Natural killer cell (primary cell): ENCODE data around the gene CD180. TPM values are rescaled to one million over a fixed set of nuclear protein-coding genes. Genes with fewer than 3 reads are reported as not detected.

ENCODE experiments used
- ATAC-seq, 3 donors: fragments of 150-1000 bp in 2 of 3; fragments of 200-7000 bp in 1 of 3; cut with Tn5 transposase; 1 replicate in 1 of 3; 2 replicates in 2 of 3; pipeline ENCODE4 v1.10.0; 2021; ENCODE audit warnings: mild to moderate bottlenecking in 2 of 3, moderate library complexity in 2 of 3
- DNase-seq, 2 donors: peaks; one replicate each; pipeline versions ENCODE4 v3.0.0 to v3.0.0-alpha.2; 2013 to 2021; ENCODE audit warnings: mixed read lengths in 1 of 2
- H3K27ac ChIP-seq: one replicate; pipeline ENCODE4 v1.5.1; 2013; ENCODE audit warnings: mild to moderate bottlenecking, low read length
- H3K27me3 ChIP-seq: one replicate; pipeline ENCODE4 v1.6.1; 2013; ENCODE audit warnings: low read length; ENCODE audit not compliant: control insufficient read depth, insufficient read depth
- H3K36me3 ChIP-seq: one replicate; pipeline ENCODE4 v1.6.1; 2013; ENCODE audit warnings: low read length; ENCODE audit not compliant: control insufficient read depth, insufficient read depth
- H3K4me1 ChIP-seq: one replicate; pipeline ENCODE4 v1.6.1; 2013; ENCODE audit warnings: low read length; ENCODE audit not compliant: control insufficient read depth, insufficient read depth
- H3K4me3 ChIP-seq: one replicate; pipeline ENCODE4 v1.5.1; 2013; ENCODE audit warnings: low read length
- H3K9me3 ChIP-seq: one replicate; pipeline ENCODE4 v1.6.1; 2013; ENCODE audit warnings: low read length; ENCODE audit not compliant: control insufficient read depth, insufficient read depth
- H3K27ac Mint-ChIP-seq, 2 donors: one replicate each; pipeline ENCODE4 v1.8.0; 2022; ENCODE audit warnings: mild to moderate bottlenecking in 2 of 2, mixed read lengths in 2 of 2, moderate library complexity in 1 of 2
- H3K27me3 Mint-ChIP-seq, 2 donors: one replicate each; pipeline ENCODE4 v1.8.0; 2022; ENCODE audit warnings: low read depth in 2 of 2, mixed read lengths in 2 of 2
- H3K36me3 Mint-ChIP-seq: one replicate; pipeline ENCODE4 v1.8.0; 2022; ENCODE audit warnings: mixed read lengths
- H3K4me1 Mint-ChIP-seq, 2 donors: one replicate each; pipeline ENCODE4 v1.8.0; 2022; ENCODE audit warnings: mixed read lengths in 2 of 2
- H3K4me3 Mint-ChIP-seq: one replicate; pipeline ENCODE4 v1.8.0; 2022; ENCODE audit warnings: mild to moderate bottlenecking, moderate library complexity, mixed read lengths
- H3K9me3 Mint-ChIP-seq, 2 donors: one replicate each; pipeline ENCODE4 v1.8.0; 2022; ENCODE audit warnings: mixed read lengths in 2 of 2
- CTCF ChIP-seq: fragments of 200-600 bp; IDR thresholded peaks from one replicate; pipeline ENCODE4 v1.8.0; 2022; ENCODE audit warnings: antibody characterized with exemption
- WGBS: methylation state at CpG from one replicate; pipeline ENCODE4 v1.1.7; 2013; ENCODE audit warnings: missing lambda C conversion rate; ENCODE audit not compliant: insufficient coverage; 5-methylcytosine and 5-hydroxymethylcytosine counted together
- intact Hi-C: fragments of 100-400 bp; cut with micrococcal nuclease; formaldehyde crosslinking; loops from one replicate; pipeline ENCODE4 v1.14.2; 2022
- total RNA-seq, 4 donors: library from RNA; stranded (reverse); fragments of 120-200 nt in 1 of 4; gene quantifications; one replicate each; pipeline versions ENCODE4 v1.2.3 to v1.2.4, GENCODE V29; 2013 to 2022

The CD180 gene
- total RNA-seq, 3 donors from 2014 or later (not counting 1 experiment from before 2014, with no cell fraction given) = 0.34 to 1.2 (median 1.1) TPM

GRCh38 chr5:67163863-67164595, 32.6 kb downstream of the CD180 start:
- Histone ChIP-seq H3K27ac (peak overlapping the region; percentile 97), H3K36me3 (peaks cover 10% of the 10 kb centered on the region), H3K4me3 (peak overlapping the region; percentile 58), H3K9me3 (no peaks in the 10 kb centered on the region), H3K4me1 (peaks cover 36% of the 10 kb centered on the region), H3K27me3 (no peaks in the 10 kb centered on the region)
- WGBS = 87% methylated on average over 33 of the region's 33 CpGs
- TF ChIP-seq CTCF = no peak
- H3K4me1 Mint-ChIP-seq = peaks cover 56 to 73% of the 10 kb centered on the region in 2 donors
- peak overlapping the region; percentile 90 for H3K4me3 Mint-ChIP-seq
- intact Hi-C loops = loop anchor here (10.0 kb wide), 1 partner anchor 1091 kb away; no protein-coding TSS in a partner anchor
- H3K27ac Mint-ChIP-seq = peak overlapping the region; percentile 92 to 97
- no peaks in the 10 kb centered on the region for H3K36me3 Mint-ChIP-seq
- DNase-seq (no peak), ATAC-seq (no peak)
- H3K27me3 Mint-ChIP-seq = no peaks in the 10 kb centered on the region
- H3K9me3 Mint-ChIP-seq = no peaks in the 10 kb centered on the region

- Mint-ChIP-seq H3K27ac (peak overlapping the region in 1 of 2 donors; percentile 78), H3K4me1 (peaks cover 56 to 72% of the 10 kb centered on the region in 2 donors), H3K36me3 (no peaks in the 10 kb centered on the region), H3K4me3 (peak overlapping the region; percentile 21), H3K9me3 (no peaks in the 10 kb centered on the region), H3K27me3 (no peaks in the 10 kb centered on the region)
- Histone ChIP-seq H3K4me3 (peak overlapping the region; percentile 58), H3K36me3 (peaks cover 10% of the 10 kb centered on the region), H3K27me3 (no peaks in the 10 kb centered on the region), H3K4me1 (peaks cover 36% of the 10 kb centered on the region), H3K9me3 (no peaks in the 10 kb centered on the region), H3K27ac (no peak overlapping the region)
- ATAC-seq = no peak
- WGBS = 94% methylated on average over 44 of the region's 44 CpGs
- DNase-seq = no peak
- intact Hi-C loops = loop anchor here (10.0 kb wide), 1 partner anchor 1092 kb away; no protein-coding TSS in a partner anchor
- no peak for TF ChIP-seq CTCF
These were observed 33.3 kb downstream of the CD180 start for GRCh38 chr5:67163231-67163756.

GRCh38 chr5:67161767-67162166, 34.8 kb downstream of the CD180 start:
- intact Hi-C loops = loop anchor here (10.0 kb wide), 1 partner anchor 1093 kb away; no protein-coding TSS in a partner anchor
- Mint-ChIP-seq H3K27ac (peak overlapping the region; percentile 48 to 78), H3K9me3 (no peaks in the 10 kb centered on the region), H3K36me3 (no peaks in the 10 kb centered on the region), H3K4me1 (peaks cover 54 to 64% of the 10 kb centered on the region in 2 donors), H3K27me3 (no peaks in the 10 kb centered on the region), H3K4me3 (no peak overlapping the region)
- Histone ChIP-seq H3K27me3 (no peaks in the 10 kb centered on the region), H3K4me1 (peaks cover 29% of the 10 kb centered on the region), H3K36me3 (peaks cover 10% of the 10 kb centered on the region), H3K9me3 (no peaks in the 10 kb centered on the region), H3K4me3 (no peak overlapping the region), H3K27ac (no peak overlapping the region)
- ATAC-seq (no peak), DNase-seq (peak in 1 of 2 donors; percentile 23)
- TF ChIP-seq CTCF = no peak
- WGBS = 81% methylated on average over 5 of the region's 5 CpGs
